ENCODE measurements around the gene DCAF4.
"Not testable (repeated sequence)": the region's sequence is repeated elsewhere in the genome, so short reads cannot be mapped to it uniquely, and the experiment has no call there.

Gene DCAF4

GRCh38 chr14:72932893-72933292, 6.6 kb downstream of the DCAF4 start:
- DNase-seq (ENCODE audit: low read depth, low spot score), result no peak

DNA sequence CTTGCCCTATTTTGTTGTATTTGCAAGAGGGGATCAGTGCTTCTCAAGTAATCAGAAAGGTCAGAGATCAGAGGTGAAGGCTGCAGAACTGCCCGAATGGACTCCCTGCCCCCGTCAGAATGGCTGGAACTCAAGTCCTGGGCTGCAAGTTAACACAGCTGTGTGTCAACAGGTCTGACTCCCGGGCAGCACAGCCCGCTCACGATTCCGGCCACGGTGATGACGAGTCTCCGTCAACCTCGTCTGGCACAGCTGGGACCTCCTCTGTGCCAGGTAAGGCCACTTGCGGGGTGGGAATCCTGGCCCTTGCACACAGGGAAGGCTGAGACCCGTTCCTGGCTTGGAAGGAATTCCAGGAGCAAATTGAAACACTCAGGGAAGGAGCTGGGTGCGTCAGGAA, 13.4 kb downstream of the DCAF4 start:
- DNase-seq (ENCODE audit: low read depth, low spot score), result no peak

GRCh38 chr14:72941286-72941985, 15.2 kb downstream of the DCAF4 start:
- DNase-seq (ENCODE audit: low read depth, low spot score), result no peak

DNA sequence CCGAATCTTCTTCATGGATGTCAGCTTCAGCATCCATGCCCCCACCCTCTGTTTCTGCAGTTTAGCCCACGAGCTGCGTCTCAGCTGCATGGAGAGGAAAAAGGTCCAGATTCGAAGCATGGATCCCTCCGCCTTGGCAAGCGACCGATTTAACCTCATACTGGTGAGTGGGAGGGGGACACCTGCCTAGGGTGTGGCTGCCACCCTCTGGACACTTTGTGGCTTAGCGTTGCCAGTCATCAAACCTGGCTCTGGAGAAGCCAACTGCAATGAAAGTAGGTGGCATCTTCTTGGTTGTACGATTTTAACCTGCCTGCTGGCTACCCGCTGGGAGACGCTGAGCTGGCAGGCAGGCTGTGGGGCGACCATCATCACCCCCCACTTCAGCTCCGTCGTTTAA, 16.7 kb downstream of the DCAF4 start:
- DNase-seq (ENCODE audit: low read depth, low spot score), result no peak

GRCh38 chr14:72943876-72944430, 17.7 kb downstream of the DCAF4 start:
- no peak for DNase-seq (ENCODE audit: low read depth, low spot score)

DNA sequence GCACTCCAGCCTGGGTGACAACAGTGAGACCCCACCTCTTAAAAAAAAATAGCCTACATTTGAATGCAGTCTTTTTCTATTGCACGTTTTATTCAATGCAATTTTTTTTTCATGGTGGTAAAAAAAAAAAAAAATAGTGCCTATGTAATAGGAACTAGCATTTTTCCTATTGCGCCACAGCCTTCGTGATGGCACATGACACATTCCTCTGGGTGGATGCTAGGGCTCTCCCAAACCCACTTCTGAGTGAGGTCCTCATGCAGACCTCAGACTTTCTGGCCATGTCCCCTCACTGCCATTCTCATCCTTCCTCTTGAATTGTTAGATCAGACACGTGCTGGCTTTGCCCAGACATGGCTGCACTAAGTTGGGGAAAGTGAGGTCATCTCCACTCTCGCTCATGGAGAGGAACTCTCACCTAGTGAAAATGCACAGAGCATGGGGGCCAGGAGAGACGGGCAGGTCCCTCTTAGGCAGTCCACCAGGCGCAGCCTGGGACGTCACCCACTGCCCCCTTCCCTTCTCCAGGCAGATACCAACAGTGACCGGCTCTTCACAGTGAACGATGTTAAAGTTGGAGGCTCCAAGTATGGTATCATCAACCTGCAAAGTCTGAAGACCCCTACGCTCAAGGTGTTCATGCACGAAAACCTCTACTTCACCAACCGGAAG, 19.2 kb downstream of the DCAF4 start:
- no peak for DNase-seq (ENCODE audit: low read depth, low spot score)

GRCh38 chr14:72946491-72946890, 20.2 kb downstream of the DCAF4 start:
- peak; percentile 15 for DNase-seq (ENCODE audit: low read depth, low spot score)

DNA sequence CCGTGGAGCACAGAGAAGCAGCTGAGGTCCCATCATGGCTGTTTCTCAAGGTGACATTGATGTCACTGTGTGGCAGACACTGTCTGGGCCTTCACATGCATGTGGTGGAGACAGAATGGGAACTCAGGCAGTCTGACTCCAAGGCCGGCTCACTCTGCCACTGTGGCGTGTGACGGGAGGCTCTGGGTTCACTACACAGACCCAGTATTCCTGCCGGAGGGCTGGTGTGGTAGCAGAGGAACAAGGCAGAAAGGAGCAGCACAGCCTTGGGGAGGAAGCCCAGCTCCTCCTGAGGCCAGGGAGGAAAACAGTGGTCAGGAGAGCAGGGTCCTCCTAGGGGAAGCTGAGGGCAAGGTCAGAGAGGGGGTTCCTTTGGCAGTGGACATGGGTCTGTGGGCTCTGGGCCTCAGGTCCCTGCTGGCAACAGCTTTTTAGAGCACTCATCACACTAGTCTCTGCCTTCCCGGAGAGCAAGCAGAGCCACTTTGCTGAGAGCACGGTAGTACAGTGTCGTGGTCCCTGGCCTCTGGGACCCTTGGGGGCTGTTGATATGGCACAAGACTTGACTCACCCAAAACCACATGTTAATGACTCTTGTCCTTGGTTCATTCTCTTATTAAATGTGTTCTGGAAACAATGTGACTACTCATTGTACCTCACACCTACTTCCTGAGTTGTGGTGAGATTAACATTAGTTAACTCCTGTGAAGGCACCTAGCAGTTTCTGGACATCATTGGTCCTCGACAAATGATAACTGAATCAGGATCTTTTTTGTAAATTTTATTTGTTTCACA, 21.3 kb downstream of the DCAF4 start:
- DNase-seq (ENCODE audit: low read depth, low spot score), result no peak

DNA sequence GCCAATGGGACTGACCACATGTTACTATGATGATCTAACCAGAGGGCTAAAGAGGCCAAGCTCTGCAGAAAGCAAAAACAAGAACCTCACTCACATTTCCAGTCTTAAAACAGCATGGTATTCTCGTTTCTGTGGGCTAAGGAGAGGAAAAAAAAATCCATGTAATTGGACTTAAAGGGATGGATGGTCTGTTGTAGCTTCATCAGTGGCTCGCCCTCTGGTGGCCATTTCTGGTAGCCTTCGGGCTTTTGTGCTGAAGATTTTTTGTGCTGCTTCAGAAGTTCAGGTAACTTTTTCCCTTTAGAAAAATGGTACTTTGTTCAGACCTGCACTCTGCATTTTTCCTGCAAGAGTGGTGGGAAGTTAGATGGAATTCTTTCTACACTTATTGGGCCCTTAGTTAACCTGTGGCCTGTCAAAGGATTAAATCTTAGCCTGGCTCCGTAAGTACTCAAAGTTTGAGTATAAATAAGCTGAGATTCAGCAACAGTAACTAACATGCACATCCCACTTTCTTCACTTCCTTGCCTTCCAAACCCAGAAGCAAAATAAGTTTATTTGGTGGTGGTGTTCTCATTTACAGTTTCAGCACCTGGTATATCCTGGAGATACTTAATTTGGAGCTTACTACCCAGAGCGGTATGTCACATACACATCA, 22.3 kb downstream of the DCAF4 start:
- peak; percentile 35 for DNase-seq (ENCODE audit: low read depth, low spot score)

DNA sequence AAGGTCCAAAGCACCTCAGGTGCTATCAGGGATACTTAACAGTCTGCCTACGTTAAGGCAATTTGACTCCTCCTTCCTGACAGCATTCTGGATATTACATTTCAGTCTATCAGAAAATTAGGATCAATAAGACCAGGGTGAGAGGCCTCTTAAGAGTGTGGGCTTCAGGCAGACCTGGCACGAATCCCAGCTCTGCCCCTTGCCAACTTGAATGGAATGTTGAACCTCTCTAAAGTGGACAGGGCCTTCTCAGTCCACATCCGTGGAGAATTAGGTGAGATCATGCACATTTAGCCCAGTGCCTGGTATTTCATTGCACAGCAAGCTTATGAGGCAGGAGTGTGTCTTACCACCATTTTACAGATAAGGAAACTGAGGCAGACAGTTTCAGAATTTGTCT, 25.9 kb downstream of the DCAF4 start:
- no peak for DNase-seq (ENCODE audit: low read depth, low spot score)

DNA sequence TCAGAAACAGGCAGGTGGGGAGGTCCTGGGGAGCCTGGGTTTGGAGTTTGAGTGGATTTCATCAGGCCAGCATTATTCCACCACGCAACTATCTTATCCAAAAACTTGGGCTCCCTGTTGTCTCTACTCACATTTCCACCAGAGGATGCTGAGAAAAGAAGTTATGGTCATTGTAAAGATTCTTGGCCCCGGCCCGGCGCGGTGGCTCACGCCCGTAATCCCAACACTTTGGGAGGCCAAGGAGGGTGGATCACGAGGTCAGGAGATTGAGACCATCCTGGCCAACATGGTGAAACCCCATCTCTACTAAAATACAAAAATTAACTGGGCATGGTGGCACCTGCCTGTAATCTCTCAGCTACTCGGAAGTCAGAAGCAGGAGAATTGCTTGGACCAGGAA, 30.5 kb downstream of the DCAF4 start:
- not testable (repeated sequence) for DNase-seq (ENCODE audit: low read depth, low spot score)

GRCh38 chr14:72957213-72957612, 30.9 kb downstream of the DCAF4 start:
- DNase-seq (ENCODE audit: low read depth, low spot score), result no peak

DNA sequence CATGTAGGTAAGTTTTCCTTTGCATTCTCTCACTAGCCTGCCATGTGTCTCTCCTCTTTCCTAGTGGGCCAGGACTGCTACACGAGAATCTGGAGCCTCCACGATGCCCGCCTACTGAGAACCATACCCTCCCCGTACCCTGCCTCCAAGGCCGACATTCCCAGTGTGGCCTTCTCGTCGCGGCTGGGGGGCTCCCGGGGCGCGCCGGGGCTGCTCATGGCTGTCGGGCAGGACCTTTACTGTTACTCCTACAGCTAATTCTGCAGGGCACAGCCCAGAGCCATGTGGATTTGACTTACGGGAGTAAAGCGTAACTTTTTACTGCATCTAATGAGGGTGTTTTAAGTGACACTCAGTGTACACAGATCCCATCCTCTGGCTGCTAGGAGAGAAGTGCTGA, 32.3 kb downstream of the DCAF4 start:
- no peak for DNase-seq (ENCODE audit: low read depth, low spot score)

DNA sequence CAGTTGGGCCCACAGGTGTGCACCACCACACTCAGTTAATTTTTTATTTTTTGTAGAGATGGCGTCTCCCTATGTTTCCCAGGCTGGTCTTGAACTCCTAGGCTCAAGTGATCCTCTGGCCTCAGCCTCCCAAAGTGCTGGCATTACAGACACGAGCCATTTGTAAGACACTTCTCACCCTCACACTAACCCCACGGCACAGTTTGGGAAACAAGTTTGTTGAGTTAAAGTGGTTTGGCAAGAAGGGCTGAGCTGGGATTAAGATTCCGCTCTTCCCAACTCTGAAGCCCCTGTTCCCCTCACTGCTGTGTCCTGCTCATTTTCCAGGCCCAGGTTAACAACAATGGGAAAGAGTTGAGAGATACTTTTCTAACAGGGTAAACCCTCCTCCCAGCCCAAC, 34.8 kb downstream of the DCAF4 start:
- DNase-seq (ENCODE audit: low read depth, low spot score), result not testable (repeated sequence)

DNA sequence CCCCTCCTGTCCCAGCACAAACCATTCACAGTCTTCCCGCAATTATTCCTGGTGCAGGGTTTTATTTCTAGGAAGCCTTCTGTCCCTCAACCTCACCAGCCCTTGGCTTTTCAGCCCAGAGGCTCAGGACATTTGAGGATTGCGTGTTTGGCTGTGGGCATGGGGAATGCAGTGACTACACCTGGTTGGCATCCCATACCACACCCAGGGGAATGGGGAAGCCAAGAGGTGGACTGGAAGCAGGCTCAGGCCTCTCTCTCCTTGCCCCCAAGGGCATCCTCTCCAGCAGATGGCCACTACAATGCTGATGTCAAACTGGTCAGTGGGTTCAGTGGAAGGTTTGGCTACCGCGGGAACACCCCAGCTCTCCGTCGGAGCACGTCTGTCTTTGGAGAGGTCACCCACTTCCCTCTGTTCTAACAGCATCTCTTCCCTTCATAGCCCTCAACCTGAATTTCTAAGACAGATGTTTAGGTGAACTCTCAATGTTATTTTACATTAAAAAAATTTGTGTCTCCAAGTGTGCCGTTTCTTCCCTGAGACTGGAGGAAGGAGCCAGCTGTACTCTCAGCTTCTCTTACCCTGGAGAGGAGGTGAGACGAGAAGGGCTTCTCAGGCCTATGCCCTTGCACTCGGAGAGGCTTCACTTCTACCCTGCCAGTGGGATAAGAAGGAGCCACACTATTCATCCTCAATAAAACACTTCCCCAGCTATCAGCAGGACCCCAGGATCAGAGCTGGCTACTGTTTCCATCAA, 35.5 kb downstream of the DCAF4 start:
- DNase-seq (ENCODE audit: low read depth, low spot score), result no peak

DNA sequence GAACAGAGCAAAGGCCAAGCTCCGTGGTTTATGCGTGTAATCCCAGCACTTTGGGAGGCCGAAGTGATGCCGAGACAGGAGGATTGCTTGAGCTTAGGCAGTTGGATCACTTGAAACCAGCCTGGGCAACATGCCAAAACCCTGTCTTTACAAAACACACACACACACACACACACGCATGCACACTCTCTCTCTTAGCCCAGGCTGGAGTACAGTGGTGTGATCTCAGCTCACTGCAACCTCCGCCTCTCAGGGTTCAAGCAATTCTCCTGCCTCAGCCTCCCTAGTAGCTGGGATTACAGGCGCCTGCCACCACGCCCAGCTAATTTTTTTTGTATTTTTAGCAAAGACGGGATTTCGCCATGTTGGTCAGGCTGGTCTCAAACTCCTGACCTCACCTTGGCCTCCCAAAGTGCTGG, 36.1 kb downstream of the DCAF4 start:
- DNase-seq (ENCODE audit: low read depth, low spot score), result peak; percentile 52

DNA sequence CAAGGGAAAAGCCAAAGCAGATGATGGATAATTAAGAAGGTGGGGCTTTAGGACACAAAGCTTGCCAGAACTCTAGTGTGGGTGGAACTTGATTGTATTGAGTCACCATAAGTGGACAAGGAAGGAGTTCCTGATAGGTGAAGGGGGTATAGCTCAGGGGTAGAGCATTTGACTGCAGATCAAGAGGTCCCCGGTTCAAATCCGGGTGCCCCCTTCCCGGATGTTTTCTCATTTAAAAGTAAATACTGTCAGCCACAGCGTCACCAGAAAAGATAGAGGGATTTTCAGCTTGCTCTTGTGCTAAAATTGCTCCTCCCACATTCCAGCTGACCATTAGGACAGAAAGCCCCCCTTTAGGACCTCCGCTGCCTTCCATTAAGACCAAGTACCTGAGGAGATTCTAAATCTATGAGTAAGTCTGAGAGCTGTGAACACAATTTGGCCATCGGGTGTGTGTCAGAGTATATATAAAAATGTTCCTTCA, 36.6 kb downstream of the DCAF4 start:
- DNase-seq (ENCODE audit: low read depth, low spot score), result no peak

DNA sequence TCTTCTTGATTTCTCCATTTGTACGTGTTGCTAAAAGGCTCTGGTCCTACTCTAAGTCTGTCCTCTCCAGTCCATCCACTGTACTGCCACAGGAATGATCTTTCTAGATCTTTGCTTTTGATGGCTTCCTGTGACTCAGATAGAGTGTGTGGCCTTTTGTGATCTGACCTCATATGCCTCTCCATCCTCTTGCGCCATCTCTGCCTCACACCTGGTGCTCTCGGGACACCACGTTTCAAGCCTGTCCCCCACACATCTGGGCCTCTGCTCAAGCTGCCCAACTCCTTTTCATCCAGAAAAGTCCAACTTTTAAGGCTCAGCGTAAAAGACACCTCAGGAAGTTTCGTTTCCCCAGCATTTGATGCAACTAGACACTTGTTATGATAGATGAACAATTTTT, 39.0 kb downstream of the DCAF4 start:
- DNase-seq (ENCODE audit: low read depth, low spot score), result no peak

DNA sequence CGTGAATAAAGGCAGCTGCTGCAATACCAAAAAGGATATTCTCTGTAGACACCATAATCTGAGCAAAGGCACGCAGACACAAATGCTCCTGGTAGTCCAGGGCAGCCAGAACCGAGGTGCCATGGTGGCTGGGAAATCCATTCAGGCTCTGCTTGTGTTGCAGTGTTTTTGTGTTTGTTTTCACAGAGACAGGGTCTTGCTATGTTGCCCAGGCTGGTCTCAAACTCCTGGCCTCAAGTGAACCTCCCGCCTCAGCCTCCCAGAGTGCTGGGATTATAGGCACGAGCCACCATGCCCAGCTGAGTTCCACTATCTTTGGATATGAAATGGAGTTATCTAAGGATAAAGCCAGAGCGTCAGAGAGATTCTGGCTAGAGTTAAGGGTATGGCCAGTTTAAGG, 39.8 kb downstream of the DCAF4 start:
- no peak for DNase-seq (ENCODE audit: low read depth, low spot score)

DNA sequence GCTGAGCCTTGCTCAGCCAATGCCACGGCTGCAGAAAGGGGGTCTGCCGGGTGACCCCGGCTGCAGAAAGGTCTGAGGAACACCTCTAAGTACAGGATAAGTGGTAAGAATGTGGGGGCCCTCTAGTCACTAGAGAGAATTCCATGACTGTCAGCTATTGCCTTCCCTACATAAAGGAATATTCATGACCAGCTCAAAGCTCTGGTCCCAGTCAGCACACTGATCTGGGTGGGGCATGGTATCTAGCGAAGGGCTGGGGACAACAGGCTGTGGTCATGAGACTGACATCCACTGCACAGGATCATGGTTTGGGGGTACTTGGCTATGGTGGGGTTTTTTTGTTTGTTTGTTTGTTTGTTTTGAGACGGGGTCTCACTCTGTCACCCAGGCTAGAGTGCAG, 42.1 kb downstream of the DCAF4 start:
- DNase-seq (ENCODE audit: low read depth, low spot score), result no peak

DNA sequence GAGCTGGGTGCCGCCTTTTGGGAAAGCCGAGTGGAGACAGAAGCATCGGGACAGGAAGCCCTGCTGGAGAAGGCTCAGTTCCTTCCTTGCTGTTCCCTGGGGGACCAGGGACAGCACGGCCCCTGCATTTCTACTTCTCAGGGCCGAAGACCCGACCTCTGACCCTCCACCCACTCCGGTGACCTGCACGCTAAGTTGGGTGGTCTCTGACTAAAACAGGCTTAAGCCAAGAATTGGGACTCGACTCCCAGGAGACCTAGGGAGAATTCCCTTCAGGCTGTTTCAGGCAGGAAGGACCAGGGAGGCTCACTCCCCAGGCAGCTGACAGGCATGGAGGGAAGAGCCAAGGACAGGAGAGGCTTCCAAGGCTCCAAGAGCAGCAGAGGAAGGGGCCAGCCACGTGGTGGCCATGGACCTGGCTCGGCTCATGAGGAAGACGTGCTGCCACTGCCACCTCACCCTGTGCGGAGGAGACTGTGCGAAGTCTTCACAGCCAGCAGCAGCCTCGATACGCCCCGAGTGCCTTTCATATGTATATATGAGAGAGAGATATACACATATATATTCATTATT, 43.9 kb downstream of the DCAF4 start:
- DNase-seq (ENCODE audit: low read depth, low spot score), result no peak

Measured in smooth muscle cell of the brain vasculature (primary cell).